GM12878 (cell line): ENCODE results near the gene PANK1. TPM values are rescaled to one million over a fixed set of nuclear protein-coding genes. Genes with fewer than 3 reads are reported as not detected.

Experiments used
- ATAC-seq: fragments of 200-7000 bp; cut with Tn5 transposase; 3 replicates; pipeline ENCODE4 v1.9.1; 2020; ENCODE audit warnings: mild to moderate bottlenecking, moderate library complexity
- BruUV-seq: library from RNA; stranded (reverse); fragments of 400-500 nt; replicated peaks from 2 replicates; lab custom pipeline; 2021; lab: Mats Ljungman, UMichigan
- CTCF ChIA-PET: fragments of 300-600 bp; sonication (Branson Sonifier 250); formaldehyde crosslinking; extraction: SDS; loops from one replicate; lab custom pipeline; 2021; ENCODE audit warnings: inconsistent platforms; lab: Yijun Ruan, JAX
- POLR2A ChIA-PET: fragments of 350-600 bp; formaldehyde crosslinking; extraction: SDS; loops from one replicate; lab custom pipeline; 2021; ENCODE audit warnings: inconsistent platforms; lab: Charles Lee
- RAD21 ChIA-PET: fragments of 300-600 bp; sonication (Branson Sonifier 250); formaldehyde crosslinking; loops from one replicate; lab custom pipeline; 2023; ENCODE audit warnings: antibody characterized with exemption; ENCODE audit not compliant: unreplicated experiment; lab: Charles Lee
- SMC1A ChIA-PET: fragments of 300-600 bp; sonication (Branson Sonifier 250); formaldehyde crosslinking; loops from one replicate; lab custom pipeline; 2023; ENCODE audit not compliant: unreplicated experiment, uncharacterized antibody; lab: Charles Lee
- DNase-seq: peaks from one replicate; pipeline ENCODE4 v3.0.0-alpha.2; 2011; ENCODE audit warnings: low read depth, low spot score
- FAIRE-seq: peaks from 3 replicates; lab custom pipeline; 2011; peaks lifted over from hg19 to GRCh38; lab: Jason Lieb, UNC
- H2AFZ ChIP-seq: 2 replicates; pipeline ENCODE4 v1.6.0; 2011; ENCODE audit warnings: low read depth, low read length, control low read depth; ENCODE audit not compliant: control insufficient read depth
- H3K27ac ChIP-seq: 2 replicates; pipeline ENCODE4 v1.5.1; 2011; ENCODE audit warnings: control low read depth; ENCODE audit not compliant: control insufficient read depth, insufficient read depth
- H3K27me3 ChIP-seq, 2 experiments: replicated peaks in 1 of 2; 2 replicates each; pipeline versions ENCODE4 v1.6.0 to v1.6.1; 2011; ENCODE audit warnings: low read length in 1 of 2; ENCODE audit not compliant: control insufficient read depth in 2 of 2, insufficient read depth in 2 of 2
- H3K36me3 ChIP-seq, 2 experiments: 2 replicates each; pipeline ENCODE4 v1.5.1; 2011; ENCODE audit warnings: low read length in 1 of 2; ENCODE audit not compliant: control insufficient read depth in 2 of 2, insufficient read depth in 2 of 2
- H3K4me1 ChIP-seq: 2 replicates; pipeline ENCODE4 v1.6.1; 2011; ENCODE audit warnings: mild to moderate bottlenecking, low read length, moderate library complexity, mixed read lengths; ENCODE audit not compliant: control insufficient read depth, insufficient read depth
- H3K4me2 ChIP-seq: 2 replicates; pipeline ENCODE4 v1.6.0; 2011; ENCODE audit warnings: control low read depth; ENCODE audit not compliant: control insufficient read depth, insufficient read depth
- H3K4me3 ChIP-seq: fragments of 200-600 bp; sonication (generic); 2 replicates; pipeline ENCODE4 v1.5.1; 2016
- H3K79me2 ChIP-seq: 2 replicates; pipeline ENCODE4 v1.6.0; 2011; ENCODE audit warnings: low read length; ENCODE audit not compliant: control insufficient read depth, insufficient read depth
- H3K9ac ChIP-seq: 2 replicates; pipeline ENCODE4 v1.8.0; 2011; ENCODE audit warnings: low read length, control low read depth, mixed read lengths; ENCODE audit not compliant: control insufficient read depth, insufficient read depth
- H3K9me3 ChIP-seq: replicated peaks from 3 replicates; pipeline ENCODE4 v1.5.1; 2011; ENCODE audit warnings: mild to moderate bottlenecking, low read length; ENCODE audit not compliant: control insufficient read depth, insufficient read depth
- H4K20me1 ChIP-seq: 2 replicates; pipeline ENCODE4 v1.6.0; 2011; ENCODE audit not compliant: control insufficient read depth, insufficient read depth
- BCL11A ChIP-seq: IDR thresholded peaks from 2 replicates; pipeline ENCODE4 v1.6.1; 2011; ENCODE audit warnings: low read depth, low read length
- NFIC ChIP-seq: IDR thresholded peaks from 2 replicates; pipeline ENCODE4 v1.6.1; 2012; ENCODE audit warnings: low read depth, mild to moderate bottlenecking, inconsistent platforms, low read length, moderate library complexity
- NFYA ChIP-seq: IDR thresholded peaks from 2 replicates; pipeline ENCODE4 v1.6.1; 2011; ENCODE audit warnings: low read depth, mild to moderate bottlenecking, low read length, improper control_type of control experiment, borderline replicate concordance
- NR2F1 ChIP-seq: fragments of 450-650 bp; conservative IDR thresholded peaks from 2 replicates; pipeline ENCODE4 v1.6.1; 2017; ENCODE audit warnings: mild to moderate bottlenecking
- RELA ChIP-seq: fragments of 450-650 bp; IDR thresholded peaks from 2 replicates; pipeline ENCODE4 v1.8.0; 2014; ENCODE audit warnings: borderline replicate concordance; ENCODE audit not compliant: partially characterized antibody
- YBX1 ChIP-seq: fragments of 450-650 bp; IDR thresholded peaks from 2 replicates; pipeline ENCODE4 v1.6.1; 2016; ENCODE audit warnings: antibody characterized with exemption
- YY1 ChIP-seq: IDR thresholded peaks from 2 replicates; pipeline ENCODE4 v1.6.1; 2011; ENCODE audit warnings: low read depth, mild to moderate bottlenecking, low read length
- WGBS: methylation state at CpG from one replicate; pipeline ENCODE4 v1.1.6; 2016; ENCODE audit warnings: low lambda C conversion rate; ENCODE audit not compliant: insufficient replicate concordance, insufficient coverage; ENCODE audit errors: missing lambda C conversion rate; 5-methylcytosine and 5-hydroxymethylcytosine counted together
- in situ Hi-C: fragments of 300-500 bp; cut with MboI; formaldehyde crosslinking; loops from 9 replicates; pipeline ENCODE4 v1.14.3; 2018; ENCODE audit warnings: mixed read lengths
- intact Hi-C: fragments of 100-400 bp; cut with micrococcal nuclease; formaldehyde crosslinking; loops from one replicate; pipeline ENCODE4 v1.14.2; 2022; ENCODE audit not compliant: unreplicated experiment
- polyA plus RNA-seq, 11 experiments: library from polyadenylated mRNA; depleted of rRNA in 4 of 11; unstranded in 6 of 11; stranded (reverse) in 5 of 11; fragments of >200 nt; fragmentation: Nextera tagmentation in 4 of 11; fragmentation: Illumina TruSeq in 1 of 11; extraction: Ambion mirVana in 4 of 11; extraction: Trizol in 1 of 11; gene quantifications; 1 replicate in 1 of 11; 2 replicates in 10 of 11; pipeline versions ENCODE4 v1.2.1 to v1.2.3, GENCODE V29; 2011 to 2016; ENCODE audit warnings: inconsistent platforms in 2 of 11, missing spikeins in 2 of 11, low read depth in 1 of 11
- total RNA-seq, 4 experiments: library from RNA; depleted of rRNA in 3 of 4; stranded (reverse); fragments of >200 nt in 3 of 4; fragmentation: Illumina TruSeq in 1 of 4; extraction: Trizol in 1 of 4; gene quantifications; 2 replicates each; pipeline versions ENCODE4 v1.2.1 to v1.2.3, GENCODE V29; 2013 to 2021
- TF ChIP-seq, protein P1 (sequence below): fragments of 450-650 bp; IDR thresholded peaks from 2 replicates; pipeline ENCODE4 v1.6.1; 2016; ENCODE audit warnings: mild to moderate bottlenecking
- TF ChIP-seq, protein P2 (sequence below): fragments of 450-650 bp; IDR thresholded peaks from 2 replicates; pipeline ENCODE4 v1.6.1; 2018; ENCODE audit warnings: mild to moderate bottlenecking, low read depth, moderate library complexity; ENCODE audit not compliant: partially characterized antibody
- TF ChIP-seq, protein P3 (sequence below): IDR thresholded peaks from 2 replicates; pipeline ENCODE4 v1.6.1; 2011; ENCODE audit warnings: borderline replicate concordance, low read depth, mild to moderate bottlenecking, moderate library complexity, low read length; ENCODE audit not compliant: insufficient read depth, poor library complexity, severe bottlenecking

The PANK1 gene
- total and polyA plus RNA-seq, 10 of the 15 experiments (the other 5 are each of a cell fraction or from before 2014, with no cell fraction given): 1.9 to 10.6 (median 5.8) TPM

DNA sequence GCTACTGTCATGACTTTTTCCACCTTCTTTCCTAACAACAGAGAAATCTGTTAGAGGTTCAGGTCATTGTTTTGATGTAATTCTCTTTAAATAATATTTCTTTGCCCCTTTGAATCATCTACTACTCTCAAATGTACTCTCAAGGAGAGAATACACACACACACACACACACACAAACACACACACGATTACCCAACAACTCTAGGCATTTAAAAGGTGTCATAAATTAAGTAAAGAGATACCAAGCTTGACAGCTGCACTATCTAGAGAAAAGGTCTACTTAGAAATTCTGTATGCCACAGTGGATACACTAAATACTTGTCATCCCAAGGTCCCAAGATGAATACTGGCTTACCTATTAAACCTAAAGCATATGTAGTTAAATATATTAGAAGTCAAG is 4.8 kb downstream of the PANK1 start:
- intact Hi-C loops: loop anchor here (5.0 kb wide), 1 partner anchor 223 kb away; no protein-coding TSS in a partner anchor
- SMC1A ChIA-PET: interaction anchor here (1.0 to 3.1 kb wide), 4 partner anchors 10 to 87 kb away, joined by 3 to 13 read pairs (median 5); partner anchors contain the start of gene KIF20B

More for the DNA sequence above, 4.8 kb downstream of the PANK1 start:
- Histone ChIP-seq H3K4me2 (no peak overlapping the region), H3K27me3 (no peaks in the 10 kb centered on the region), H3K9ac (no peak overlapping the region), H4K20me1 (no peaks in the 10 kb centered on the region), H2AFZ (no peak overlapping the region), H3K9me3 (no peaks in the 10 kb centered on the region), H3K4me1 (no peaks in the 10 kb centered on the region; the same call in 1 of the 2 replicates), H3K36me3 (peaks cover 0 to 2% of the 10 kb centered on the region in 2 experiments; a peak in 1 of 4 replicates), H3K4me3 (no peak overlapping the region), H3K27ac (no peak overlapping the region), H3K79me2 (peaks cover 24% of the 10 kb centered on the region)
- no peak for ATAC-seq
- BruUV-seq: no TSS peak
- no peak for DNase-seq
- ChIA-PET CTCF (interaction anchor here (0.7 to 0.8 kb wide), 2 partner anchors 9 to 34 kb away, joined by 3 read pairs; no protein-coding TSS in a partner anchor), POLR2A (interaction anchor here (0.8 to 1.3 kb wide), 3 partner anchors 8 to 61 kb away, joined by 3 to 8 read pairs (median 4); partner anchors contain the start of gene KIF20B), RAD21 (interaction anchor here (1.0 kb wide), 1 partner anchor 64 kb away, joined by 3 read pairs; no protein-coding TSS in a partner anchor)
- TF ChIP-seq RELA: no peak
- TF ChIP-seq, protein P1, sequence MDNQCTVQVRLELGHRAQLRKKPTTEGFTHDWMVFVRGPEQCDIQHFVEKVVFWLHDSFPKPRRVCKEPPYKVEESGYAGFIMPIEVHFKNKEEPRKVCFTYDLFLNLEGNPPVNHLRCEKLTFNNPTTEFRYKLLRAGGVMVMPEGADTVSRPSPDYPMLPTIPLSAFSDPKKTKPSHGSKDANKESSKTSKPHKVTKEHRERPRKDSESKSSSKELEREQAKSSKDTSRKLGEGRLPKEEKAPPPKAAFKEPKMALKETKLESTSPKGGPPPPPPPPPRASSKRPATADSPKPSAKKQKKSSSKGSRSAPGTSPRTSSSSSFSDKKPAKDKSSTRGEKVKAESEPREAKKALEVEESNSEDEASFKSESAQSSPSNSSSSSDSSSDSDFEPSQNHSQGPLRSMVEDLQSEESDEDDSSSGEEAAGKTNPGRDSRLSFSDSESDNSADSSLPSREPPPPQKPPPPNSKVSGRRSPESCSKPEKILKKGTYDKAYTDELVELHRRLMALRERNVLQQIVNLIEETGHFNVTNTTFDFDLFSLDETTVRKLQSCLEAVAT: no peak
- no peak for TF ChIP-seq NFIC
- TF ChIP-seq, protein P2, sequence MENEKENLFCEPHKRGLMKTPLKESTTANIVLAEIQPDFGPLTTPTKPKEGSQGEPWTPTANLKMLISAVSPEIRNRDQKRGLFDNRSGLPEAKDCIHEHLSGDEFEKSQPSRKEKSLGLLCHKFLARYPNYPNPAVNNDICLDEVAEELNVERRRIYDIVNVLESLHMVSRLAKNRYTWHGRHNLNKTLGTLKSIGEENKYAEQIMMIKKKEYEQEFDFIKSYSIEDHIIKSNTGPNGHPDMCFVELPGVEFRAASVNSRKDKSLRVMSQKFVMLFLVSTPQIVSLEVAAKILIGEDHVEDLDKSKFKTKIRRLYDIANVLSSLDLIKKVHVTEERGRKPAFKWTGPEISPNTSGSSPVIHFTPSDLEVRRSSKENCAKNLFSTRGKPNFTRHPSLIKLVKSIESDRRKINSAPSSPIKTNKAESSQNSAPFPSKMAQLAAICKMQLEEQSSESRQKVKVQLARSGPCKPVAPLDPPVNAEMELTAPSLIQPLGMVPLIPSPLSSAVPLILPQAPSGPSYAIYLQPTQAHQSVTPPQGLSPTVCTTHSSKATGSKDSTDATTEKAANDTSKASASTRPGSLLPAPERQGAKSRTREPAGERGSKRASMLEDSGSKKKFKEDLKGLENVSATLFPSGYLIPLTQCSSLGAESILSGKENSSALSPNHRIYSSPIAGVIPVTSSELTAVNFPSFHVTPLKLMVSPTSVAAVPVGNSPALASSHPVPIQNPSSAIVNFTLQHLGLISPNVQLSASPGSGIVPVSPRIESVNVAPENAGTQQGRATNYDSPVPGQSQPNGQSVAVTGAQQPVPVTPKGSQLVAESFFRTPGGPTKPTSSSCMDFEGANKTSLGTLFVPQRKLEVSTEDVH: no peak
- no peak for TF ChIP-seq NFYA
- TF ChIP-seq NR2F1: no peak
- TF ChIP-seq BCL11A: no peak
- TF ChIP-seq, protein P3, sequence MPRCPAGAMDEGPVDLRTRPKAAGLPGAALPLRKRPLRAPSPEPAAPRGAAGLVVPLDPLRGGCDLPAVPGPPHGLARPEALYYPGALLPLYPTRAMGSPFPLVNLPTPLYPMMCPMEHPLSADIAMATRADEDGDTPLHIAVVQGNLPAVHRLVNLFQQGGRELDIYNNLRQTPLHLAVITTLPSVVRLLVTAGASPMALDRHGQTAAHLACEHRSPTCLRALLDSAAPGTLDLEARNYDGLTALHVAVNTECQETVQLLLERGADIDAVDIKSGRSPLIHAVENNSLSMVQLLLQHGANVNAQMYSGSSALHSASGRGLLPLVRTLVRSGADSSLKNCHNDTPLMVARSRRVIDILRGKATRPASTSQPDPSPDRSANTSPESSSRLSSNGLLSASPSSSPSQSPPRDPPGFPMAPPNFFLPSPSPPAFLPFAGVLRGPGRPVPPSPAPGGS: no peak
- TF ChIP-seq YY1: no peak
- TF ChIP-seq YBX1: no peak
- WGBS: 100% methylated on average over 1 of the region's 1 CpG
- in situ Hi-C loops: no loop called here
- FAIRE-seq: no peak
